ENCODE data around the gene TM4SF1. TPM values are rescaled to one million over a fixed set of nuclear protein-coding genes. Genes with fewer than 3 reads are reported as not detected.
A peak's percentile ranks its signal among the peaks of the same experiment; 100 is the strongest.
"Not testable (repeated sequence)": the region's sequence is repeated elsewhere in the genome, so short reads cannot be mapped to it uniquely, and the experiment has no call there.

The TM4SF1 gene
- total RNA-seq, 1 donor from 2014 or later, result 81.4 TPM

DNA sequence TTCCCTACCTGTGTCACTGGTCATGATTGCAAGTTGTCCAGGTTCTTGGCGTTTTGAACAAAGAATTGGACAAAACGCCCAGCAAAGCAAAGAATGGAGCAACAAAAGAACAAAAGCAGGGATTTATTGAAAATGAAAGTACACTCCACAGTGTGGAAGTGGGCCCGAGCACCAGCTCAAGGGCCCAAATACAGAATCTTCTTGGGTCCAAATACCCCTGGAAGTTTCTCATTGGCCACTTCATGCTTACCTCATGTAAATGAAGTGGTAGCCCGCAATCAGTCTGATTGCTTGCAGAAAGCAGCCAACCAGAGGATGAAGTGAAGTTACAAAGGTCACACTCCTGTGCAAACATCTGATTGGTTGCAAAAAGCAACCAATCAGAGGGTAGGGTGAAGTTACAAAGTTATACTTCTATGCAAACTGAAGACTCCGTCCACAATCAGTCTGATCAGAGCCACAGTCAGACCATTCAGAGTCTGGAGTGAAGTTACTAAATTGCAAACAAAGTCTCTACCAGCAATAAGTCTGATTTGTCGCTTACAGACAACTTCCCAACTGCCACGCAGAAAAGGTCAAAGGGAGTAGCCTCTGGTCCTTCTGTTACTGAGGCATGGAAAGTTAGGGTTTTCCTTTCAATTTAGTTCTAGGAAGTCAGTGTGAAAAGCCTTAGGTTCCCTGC lies 8.3 kb upstream of the TM4SF1 start:
- Histone ChIP-seq H3K9ac (ENCODE audit: low read depth in 1 of 3, low read length in 3 of 3) (no peak overlapping the region), H3K36me3 (ENCODE audit: control insufficient read depth in 3 of 3, insufficient read depth in 3 of 3, low read length in 3 of 3) (no peaks in the 10 kb centered on the region), H3K9me3 (ENCODE audit: control insufficient read depth in 3 of 3, low read length in 3 of 3) (no peaks in the 10 kb centered on the region), H3K27me3 (ENCODE audit: control insufficient read depth in 3 of 3, insufficient read depth in 3 of 3, low read length in 3 of 3) (no peaks in the 10 kb centered on the region), H3K27ac (ENCODE audit: low read depth, low read length) (peak overlapping the region; percentile 61), H3K4me1 (ENCODE audit: control insufficient read depth in 3 of 3, insufficient read depth in 3 of 3, low read length in 3 of 3) (peaks cover 3 to 17% (median 4%) of the 10 kb centered on the region in 3 donors), H3K4me3 (ENCODE audit: low read length in 3 of 3) (no peak overlapping the region)

DNA sequence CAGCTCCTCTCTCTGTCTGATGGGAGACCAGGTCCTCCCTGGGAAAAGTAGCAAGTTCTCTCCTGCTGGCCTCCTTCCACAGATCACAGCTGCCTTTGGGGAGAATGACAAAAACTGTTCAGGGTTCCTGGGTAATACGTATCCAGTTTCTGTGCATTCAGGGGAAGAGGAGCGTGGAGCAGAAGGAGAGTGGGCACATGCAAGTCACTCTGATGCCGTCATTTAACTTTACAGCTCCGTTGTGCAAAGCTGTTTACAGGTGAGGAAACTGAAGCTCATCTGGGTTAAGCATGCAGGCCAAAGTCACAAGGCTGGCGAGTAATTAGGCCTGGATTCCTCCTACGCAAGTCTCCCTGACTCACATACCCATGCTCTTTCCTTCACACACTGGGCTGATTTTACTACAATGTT lies 7.5 kb upstream of the TM4SF1 start:
- Histone ChIP-seq H3K4me1 (ENCODE audit: control insufficient read depth in 3 of 3, insufficient read depth in 3 of 3, low read length in 3 of 3) (peaks cover 3 to 17% (median 4%) of the 10 kb centered on the region in 3 donors), H3K27me3 (ENCODE audit: control insufficient read depth in 3 of 3, insufficient read depth in 3 of 3, low read length in 3 of 3) (no peaks in the 10 kb centered on the region), H3K36me3 (ENCODE audit: control insufficient read depth in 3 of 3, insufficient read depth in 3 of 3, low read length in 3 of 3) (no peaks in the 10 kb centered on the region), H3K4me3 (ENCODE audit: low read length in 3 of 3) (no peak overlapping the region), H3K9ac (ENCODE audit: low read depth in 1 of 3, low read length in 3 of 3) (no peak overlapping the region), H3K27ac (ENCODE audit: low read depth, low read length) (peak overlapping the region; percentile 61), H3K9me3 (ENCODE audit: control insufficient read depth in 3 of 3, low read length in 3 of 3) (no peaks in the 10 kb centered on the region)

DNA sequence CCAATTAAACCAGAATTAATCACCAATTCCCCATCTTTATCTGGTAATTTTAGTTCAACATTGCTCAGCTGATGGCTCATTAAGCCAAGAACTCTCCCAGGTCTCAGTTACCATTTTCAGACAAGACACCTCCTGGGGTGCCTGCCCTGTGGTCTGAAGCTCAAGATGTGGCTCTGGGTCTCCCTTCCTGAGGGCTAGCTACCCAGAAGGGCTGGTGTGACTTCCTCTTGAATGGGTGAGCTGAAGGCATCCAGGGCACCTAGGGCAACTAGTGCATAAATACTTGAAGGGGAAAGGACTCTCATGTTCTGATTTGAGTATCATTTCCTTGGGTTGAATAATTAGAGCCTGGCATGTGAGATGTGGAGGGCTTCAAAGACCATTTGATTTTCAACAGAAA lies 6.7 kb upstream of the TM4SF1 start:
- Histone ChIP-seq H3K4me3 (ENCODE audit: low read length in 3 of 3) (no peak overlapping the region), H3K4me1 (ENCODE audit: control insufficient read depth in 3 of 3, insufficient read depth in 3 of 3, low read length in 3 of 3) (peaks cover 3 to 17% (median 4%) of the 10 kb centered on the region in 3 donors), H3K36me3 (ENCODE audit: control insufficient read depth in 3 of 3, insufficient read depth in 3 of 3, low read length in 3 of 3) (no peaks in the 10 kb centered on the region), H3K27me3 (ENCODE audit: control insufficient read depth in 3 of 3, insufficient read depth in 3 of 3, low read length in 3 of 3) (no peaks in the 10 kb centered on the region), H3K9me3 (ENCODE audit: control insufficient read depth in 3 of 3, low read length in 3 of 3) (no peaks in the 10 kb centered on the region), H3K9ac (ENCODE audit: low read depth in 1 of 3, low read length in 3 of 3) (no peak overlapping the region), H3K27ac (ENCODE audit: low read depth, low read length) (no peak overlapping the region)

DNA sequence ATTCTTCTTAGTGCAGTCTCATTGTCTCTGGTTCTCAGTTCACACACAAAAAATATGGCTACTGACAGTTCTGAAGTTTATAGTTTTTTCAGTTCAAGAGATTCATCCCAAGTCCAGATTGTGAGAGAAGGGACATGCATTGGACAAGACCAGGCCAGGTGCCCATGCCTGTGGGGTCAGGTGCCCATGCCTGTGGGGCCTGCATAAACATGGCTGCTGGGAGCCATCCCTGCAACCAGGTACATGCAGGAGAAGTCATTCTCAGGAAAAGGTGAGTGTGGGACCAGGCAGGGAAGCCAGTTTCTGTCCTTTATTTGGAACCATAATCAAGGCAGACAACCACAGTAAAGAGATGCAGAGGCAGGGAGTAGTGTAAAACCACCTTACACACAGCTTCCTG lies 6.3 kb upstream of the TM4SF1 start:
- Histone ChIP-seq H3K27me3 (ENCODE audit: control insufficient read depth in 3 of 3, insufficient read depth in 3 of 3, low read length in 3 of 3) (no peaks in the 10 kb centered on the region), H3K36me3 (ENCODE audit: control insufficient read depth in 3 of 3, insufficient read depth in 3 of 3, low read length in 3 of 3) (no peaks in the 10 kb centered on the region), H3K27ac (ENCODE audit: low read depth, low read length) (no peak overlapping the region), H3K4me3 (ENCODE audit: low read length in 3 of 3) (no peak overlapping the region), H3K9me3 (ENCODE audit: control insufficient read depth in 3 of 3, low read length in 3 of 3) (no peaks in the 10 kb centered on the region), H3K9ac (ENCODE audit: low read depth in 1 of 3, low read length in 3 of 3) (no peak overlapping the region), H3K4me1 (ENCODE audit: control insufficient read depth in 3 of 3, insufficient read depth in 3 of 3, low read length in 3 of 3) (peaks cover 3 to 17% (median 4%) of the 10 kb centered on the region in 3 donors)

DNA sequence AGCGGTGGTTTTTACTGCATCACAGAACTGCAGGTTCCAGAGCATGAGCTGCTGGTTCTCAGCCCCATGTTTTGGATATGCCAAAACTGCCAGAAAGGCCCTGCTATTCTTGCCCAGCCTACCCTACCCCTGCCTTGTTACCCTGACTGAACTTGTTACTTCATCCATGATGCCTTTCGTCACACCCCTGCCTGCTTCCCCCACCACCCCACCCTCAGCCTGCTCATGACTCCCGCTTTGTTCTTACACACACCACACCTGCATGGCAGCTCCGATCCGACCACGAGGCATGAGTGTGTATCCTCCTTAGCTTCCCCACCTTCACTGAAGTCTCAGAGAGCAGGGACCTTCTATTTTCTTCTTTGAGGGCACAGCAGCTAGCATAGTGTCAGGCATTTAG lies 5.1 kb upstream of the TM4SF1 start:
- Histone ChIP-seq H3K27ac (ENCODE audit: low read depth, low read length) (no peak overlapping the region), H3K4me1 (ENCODE audit: control insufficient read depth in 3 of 3, insufficient read depth in 3 of 3, low read length in 3 of 3) (peaks cover 3 to 27% (median 7%) of the 10 kb centered on the region in 3 donors), H3K36me3 (ENCODE audit: control insufficient read depth in 3 of 3, insufficient read depth in 3 of 3, low read length in 3 of 3) (no peaks in the 10 kb centered on the region), H3K27me3 (ENCODE audit: control insufficient read depth in 3 of 3, insufficient read depth in 3 of 3, low read length in 3 of 3) (no peaks in the 10 kb centered on the region), H3K9ac (ENCODE audit: low read depth in 1 of 3, low read length in 3 of 3) (no peak overlapping the region), H3K4me3 (ENCODE audit: low read length in 3 of 3) (no peak overlapping the region), H3K9me3 (ENCODE audit: control insufficient read depth in 3 of 3, low read length in 3 of 3) (no peaks in the 10 kb centered on the region)

DNA sequence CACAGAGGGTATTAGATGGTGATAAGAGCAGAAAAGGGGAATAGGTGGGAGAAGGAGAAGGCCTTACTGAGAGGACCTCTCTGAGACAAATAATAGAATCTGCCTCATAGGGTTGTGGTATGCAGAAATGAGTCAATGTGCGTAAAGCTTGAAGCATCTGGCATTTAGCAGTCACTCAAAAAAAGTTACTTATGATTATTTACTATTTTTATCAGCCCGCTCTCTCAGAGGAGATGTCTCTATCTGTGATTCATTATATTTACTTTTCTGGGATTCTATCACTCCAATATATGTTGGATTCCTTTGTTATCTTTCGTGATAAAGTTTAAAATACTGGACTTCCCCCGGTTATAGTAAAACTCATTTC lies 4.6 kb upstream of the TM4SF1 start:
- H3K4me3 ChIP-seq (ENCODE audit: low read length in 3 of 3), result no peak overlapping the region
- H3K4me1 ChIP-seq (ENCODE audit: control insufficient read depth in 3 of 3, insufficient read depth in 3 of 3, low read length in 3 of 3), result peaks cover 5 to 27% (median 10%) of the 10 kb centered on the region in 3 donors
- no peaks in the 10 kb centered on the region for H3K27me3 ChIP-seq (ENCODE audit: control insufficient read depth in 3 of 3, insufficient read depth in 3 of 3, low read length in 3 of 3)
- H3K9ac ChIP-seq (ENCODE audit: low read depth in 1 of 3, low read length in 3 of 3), result no peak overlapping the region
- H3K9me3 ChIP-seq (ENCODE audit: control insufficient read depth in 3 of 3, low read length in 3 of 3), result no peaks in the 10 kb centered on the region
- no peak overlapping the region for H3K27ac ChIP-seq (ENCODE audit: low read depth, low read length)
- H3K36me3 ChIP-seq (ENCODE audit: control insufficient read depth in 3 of 3, insufficient read depth in 3 of 3, low read length in 3 of 3), result no peaks in the 10 kb centered on the region

DNA sequence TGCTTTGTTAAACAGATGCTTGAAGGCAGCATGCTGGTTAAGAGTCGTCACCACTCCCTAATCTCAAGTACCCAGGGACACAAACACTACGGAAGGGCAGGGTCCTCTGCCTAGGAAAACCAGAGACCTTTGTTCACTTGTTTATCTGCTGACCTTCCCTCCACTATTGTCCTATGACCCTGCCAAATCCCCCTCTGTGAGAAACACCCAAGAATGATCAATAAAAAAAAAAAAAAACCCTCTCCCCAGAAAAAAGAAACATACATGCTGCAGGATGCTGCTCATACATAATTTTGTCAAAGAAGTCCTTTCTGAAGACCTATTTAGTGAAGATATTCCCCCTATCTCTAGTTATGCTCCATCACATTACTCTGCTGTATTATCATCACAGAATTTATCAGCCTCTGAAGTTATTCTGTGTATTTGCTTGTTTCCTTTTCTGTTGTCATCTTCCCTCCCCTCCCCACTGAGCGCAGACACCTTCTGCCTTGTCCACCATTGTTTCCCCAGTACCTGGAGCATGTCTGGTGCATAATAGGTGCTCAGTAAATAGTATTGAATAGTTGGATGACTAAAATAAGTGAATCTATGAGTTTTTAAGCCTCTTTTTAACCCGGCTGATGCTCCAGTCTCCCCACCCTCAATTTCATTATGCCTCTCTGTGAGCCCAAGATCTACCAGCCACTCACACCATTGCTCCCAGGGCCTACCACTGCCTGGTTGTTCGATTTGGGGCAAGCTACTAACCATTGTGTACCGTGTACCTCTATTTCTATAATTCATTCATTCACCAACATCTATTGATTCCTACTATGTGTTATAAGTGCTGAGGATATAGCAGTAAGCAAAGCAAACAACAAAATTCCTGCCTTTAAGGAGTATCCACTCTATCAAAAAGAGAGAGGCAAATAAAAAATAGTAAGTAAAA lies 4.0 kb upstream of the TM4SF1 start:
- Histone ChIP-seq H3K4me3 (ENCODE audit: low read length in 3 of 3) (no peak overlapping the region), H3K36me3 (ENCODE audit: control insufficient read depth in 3 of 3, insufficient read depth in 3 of 3, low read length in 3 of 3) (no peaks in the 10 kb centered on the region), H3K4me1 (ENCODE audit: control insufficient read depth in 3 of 3, insufficient read depth in 3 of 3, low read length in 3 of 3) (peaks cover 5 to 23% (median 10%) of the 10 kb centered on the region in 3 donors), H3K9me3 (ENCODE audit: control insufficient read depth in 3 of 3, low read length in 3 of 3) (no peaks in the 10 kb centered on the region), H3K27ac (ENCODE audit: low read depth, low read length) (no peak overlapping the region), H3K27me3 (ENCODE audit: control insufficient read depth in 3 of 3, insufficient read depth in 3 of 3, low read length in 3 of 3) (no peaks in the 10 kb centered on the region), H3K9ac (ENCODE audit: low read depth in 1 of 3, low read length in 3 of 3) (no peak overlapping the region)

DNA sequence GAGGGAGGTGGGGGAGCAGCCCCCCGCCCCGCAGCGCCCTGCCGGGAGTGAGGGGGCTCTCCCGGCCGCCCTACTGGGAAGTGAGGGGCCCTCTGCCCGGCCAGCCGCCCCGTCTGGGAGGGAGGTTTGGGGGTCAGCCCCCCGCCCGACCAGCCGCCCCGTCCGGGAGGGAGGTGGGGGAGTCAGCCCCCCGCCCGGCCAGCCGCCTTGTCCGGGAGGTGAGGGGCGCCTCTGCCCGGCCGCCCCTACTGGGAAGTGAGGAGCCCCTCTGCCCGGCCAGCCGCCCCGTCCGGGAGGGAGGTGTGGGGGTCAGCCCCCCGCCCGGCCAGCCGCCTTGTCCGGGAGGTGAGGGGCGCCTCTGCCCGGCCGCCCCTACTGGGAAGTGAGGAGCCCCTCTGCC lies 2.8 kb upstream of the TM4SF1 start:
- not testable (repeated sequence) for H3K27me3 ChIP-seq (ENCODE audit: control insufficient read depth in 3 of 3, insufficient read depth in 3 of 3, low read length in 3 of 3); H3K4me3 ChIP-seq (ENCODE audit: low read length in 3 of 3); H3K36me3 ChIP-seq (ENCODE audit: control insufficient read depth in 3 of 3, insufficient read depth in 3 of 3, low read length in 3 of 3); H3K27ac ChIP-seq (ENCODE audit: low read depth, low read length); H3K9me3 ChIP-seq (ENCODE audit: control insufficient read depth in 3 of 3, low read length in 3 of 3); H3K9ac ChIP-seq (ENCODE audit: low read depth in 1 of 3, low read length in 3 of 3)
- peaks cover 3 to 17% (median 10%) of the 10 kb centered on the region in 3 donors for H3K4me1 ChIP-seq (ENCODE audit: control insufficient read depth in 3 of 3, insufficient read depth in 3 of 3, low read length in 3 of 3)

DNA sequence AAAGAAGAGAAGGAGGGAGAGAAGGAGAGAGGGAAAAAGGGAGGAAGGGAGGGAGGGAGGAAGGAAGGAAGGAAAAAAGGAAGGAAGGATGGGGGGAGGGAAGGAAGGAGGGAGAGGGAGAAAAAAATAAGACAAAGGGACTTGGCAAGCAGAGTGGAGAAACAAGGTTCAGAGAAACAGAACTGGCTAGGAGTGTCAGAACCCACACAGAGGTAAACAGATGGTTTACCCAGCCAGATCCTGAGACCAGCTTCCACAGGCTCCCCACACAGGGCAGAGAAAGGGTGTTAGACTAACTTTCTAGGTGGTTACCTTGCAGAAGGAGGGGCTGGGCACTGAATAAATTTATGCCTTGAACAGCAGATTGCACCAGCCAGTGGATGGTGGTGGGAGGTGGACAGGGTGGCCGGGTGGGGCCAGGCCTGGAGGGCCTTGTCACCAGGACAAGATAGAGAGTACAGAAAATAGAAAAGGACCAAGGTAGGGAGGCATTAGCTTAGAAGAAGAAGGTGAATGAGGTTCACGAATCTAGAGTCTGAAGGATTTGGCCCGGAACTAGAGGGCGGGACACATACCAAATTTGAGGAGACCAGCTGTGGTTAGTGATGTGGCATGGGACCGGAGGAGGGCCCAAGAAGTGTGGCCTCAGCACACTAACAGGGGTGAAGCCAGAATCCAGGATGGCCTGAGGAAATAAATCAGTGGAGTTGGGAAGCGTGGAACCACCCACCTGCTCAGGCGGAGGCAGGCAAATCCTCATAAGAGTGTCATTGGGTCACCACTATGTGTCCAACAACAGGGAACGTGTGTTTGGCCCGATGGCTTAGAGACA lies 1.2 kb upstream of the TM4SF1 start:
- Histone ChIP-seq H3K27me3 (ENCODE audit: control insufficient read depth in 3 of 3, insufficient read depth in 3 of 3, low read length in 3 of 3) (no peaks in the 10 kb centered on the region), H3K9ac (ENCODE audit: low read depth in 1 of 3, low read length in 3 of 3) (peak overlapping the region in 1 of 3 donors; percentile 33), H3K36me3 (ENCODE audit: control insufficient read depth in 3 of 3, insufficient read depth in 3 of 3, low read length in 3 of 3) (peaks cover 0 to 2% (median 0%) of the 10 kb centered on the region in 3 donors), H3K27ac (ENCODE audit: low read depth, low read length) (peak overlapping the region; percentile 76), H3K9me3 (ENCODE audit: control insufficient read depth in 3 of 3, low read length in 3 of 3) (no peaks in the 10 kb centered on the region), H3K4me3 (ENCODE audit: low read length in 3 of 3) (peak overlapping the region in 2 of 3 donors; percentile 27 to 86), H3K4me1 (ENCODE audit: control insufficient read depth in 3 of 3, insufficient read depth in 3 of 3, low read length in 3 of 3) (peaks cover 3 to 13% (median 7%) of the 10 kb centered on the region in 3 donors)

All from skeletal muscle tissue (tissue), 4 donors.